ENCODE measurements around the gene FLAD1. TPM values are rescaled to one million over a fixed set of nuclear protein-coding genes. Genes with fewer than 3 reads are reported as not detected.

Gene FLAD1
- total and polyA plus RNA-seq, 11 donors: 19.4 to 50.7 (median 27.4) TPM

DNA sequence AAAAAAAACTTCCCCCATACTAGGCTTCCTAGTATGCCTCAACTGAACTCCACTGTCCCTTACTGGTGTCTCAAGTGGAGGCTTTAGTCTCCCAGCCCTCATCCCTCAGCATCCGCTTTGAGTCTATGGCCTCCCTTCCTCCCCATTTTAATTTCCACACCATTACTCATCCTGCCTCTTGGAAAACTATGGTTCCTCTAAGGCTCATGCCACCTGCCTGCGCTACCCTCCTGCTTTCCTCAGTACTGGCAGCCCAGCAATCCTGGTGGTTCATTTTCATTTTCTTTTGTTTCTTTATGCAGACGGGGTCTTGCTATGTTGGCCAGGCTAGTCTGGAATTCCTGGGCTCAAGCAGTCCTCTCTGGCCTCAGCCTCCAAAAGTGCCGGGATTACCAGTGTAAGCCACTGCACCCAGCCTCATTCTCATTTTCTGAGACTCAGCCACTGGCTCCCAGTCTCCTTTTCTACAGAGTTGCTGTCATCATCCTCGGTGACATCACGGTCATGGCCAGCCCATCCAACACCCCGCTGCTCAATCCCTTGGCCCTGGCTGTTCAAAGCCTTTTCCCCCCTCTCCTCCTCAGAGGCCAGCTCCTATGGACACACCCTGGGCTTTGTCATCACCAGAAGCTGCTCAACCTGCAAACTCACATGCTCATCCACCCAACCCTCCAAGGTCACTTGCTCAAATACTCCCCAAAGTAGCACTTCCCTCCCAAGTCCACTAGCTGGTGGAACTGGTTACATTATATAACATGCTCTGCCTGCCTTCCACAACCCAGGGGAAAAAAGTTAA lies 44.3 kb upstream of the FLAD1 start:
- WGBS, 4 donors: 94 to 96% (median 96%) methylated on average over 7 of the region's 7 CpGs
- Histone ChIP-seq H3K36me3 (no peaks in the 10 kb centered on the region), H3K27ac (peak overlapping the region in 10 of 12 donors; percentile 90 to 100 (median 96)), H3K4me1 (peaks cover 0 to 56% (median 20%) of the 10 kb centered on the region in 12 donors), H3K9me3 (no peaks in the 10 kb centered on the region), H3K4me3 (no peak overlapping the region), H3K27me3 (no peaks in the 10 kb centered on the region)
- peak in 2 of 5 donors; percentile 10 to 16 for DNase-seq
- TF ChIP-seq POLR2A (IDR thresholded peaks at IDR 0.05): no peak
- TF ChIP-seq, protein P1, sequence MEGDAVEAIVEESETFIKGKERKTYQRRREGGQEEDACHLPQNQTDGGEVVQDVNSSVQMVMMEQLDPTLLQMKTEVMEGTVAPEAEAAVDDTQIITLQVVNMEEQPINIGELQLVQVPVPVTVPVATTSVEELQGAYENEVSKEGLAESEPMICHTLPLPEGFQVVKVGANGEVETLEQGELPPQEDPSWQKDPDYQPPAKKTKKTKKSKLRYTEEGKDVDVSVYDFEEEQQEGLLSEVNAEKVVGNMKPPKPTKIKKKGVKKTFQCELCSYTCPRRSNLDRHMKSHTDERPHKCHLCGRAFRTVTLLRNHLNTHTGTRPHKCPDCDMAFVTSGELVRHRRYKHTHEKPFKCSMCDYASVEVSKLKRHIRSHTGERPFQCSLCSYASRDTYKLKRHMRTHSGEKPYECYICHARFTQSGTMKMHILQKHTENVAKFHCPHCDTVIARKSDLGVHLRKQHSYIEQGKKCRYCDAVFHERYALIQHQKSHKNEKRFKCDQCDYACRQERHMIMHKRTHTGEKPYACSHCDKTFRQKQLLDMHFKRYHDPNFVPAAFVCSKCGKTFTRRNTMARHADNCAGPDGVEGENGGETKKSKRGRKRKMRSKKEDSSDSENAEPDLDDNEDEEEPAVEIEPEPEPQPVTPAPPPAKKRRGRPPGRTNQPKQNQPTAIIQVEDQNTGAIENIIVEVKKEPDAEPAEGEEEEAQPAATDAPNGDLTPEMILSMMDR (IDR thresholded peaks at IDR 0.05): no peak
- no peak for ATAC-seq
- intact Hi-C loops (cut with DNase I): loop anchor here in 2 of 10 donors (5.0 to 10.0 kb wide), 4 partner anchors 33 to 382 kb away; partner anchors contain the start of genes CHRNB2 (in 1 of the 2), CKS1B (in 1 of the 2), SHC1 (in 1 of the 2) and UBE2Q1 (in 1 of the 2)

DNA sequence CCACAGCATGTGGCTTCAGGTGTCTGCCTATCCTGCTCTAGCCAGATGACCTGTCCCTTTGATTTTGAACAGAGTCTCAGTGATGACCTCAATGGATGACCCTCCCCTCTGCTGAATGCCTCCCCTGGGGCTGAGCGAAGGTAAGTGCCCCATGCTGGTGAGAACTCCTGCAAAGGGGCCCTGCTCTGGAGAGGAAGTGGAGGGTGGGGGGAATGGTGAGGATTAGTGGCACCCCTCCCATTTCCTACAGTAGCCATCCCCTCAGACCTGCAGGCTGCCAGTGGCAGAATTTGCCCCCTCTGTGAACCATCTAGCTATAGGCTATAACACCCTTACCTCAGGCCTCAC lies 43.0 kb upstream of the FLAD1 start:
- Histone ChIP-seq H3K27me3 (no peaks in the 10 kb centered on the region), H3K9me3 (no peaks in the 10 kb centered on the region), H3K4me3 (no peak overlapping the region), H3K4me1 (peaks cover 0 to 66% (median 26%) of the 10 kb centered on the region in 12 donors), H3K27ac (peak overlapping the region in 2 of 12 donors; percentile 6 to 10), H3K36me3 (peaks cover 0 to 7% (median under 1%) of the 10 kb centered on the region in 9 donors)
- intact Hi-C loops (cut with DNase I): loop anchor here in 1 of 10 donors (2.0 kb wide), 1 partner anchor 29 kb away; no protein-coding TSS in a partner anchor
- WGBS, 4 donors: 80 to 94% (median 85%) methylated on average over 1 of the region's 1 CpG
- TF ChIP-seq, protein P1 (IDR thresholded peaks at IDR 0.05): no peak
- no peak for TF ChIP-seq POLR2A (IDR thresholded peaks at IDR 0.05)
- peak in 2 of 5 donors; percentile 4 to 5 for DNase-seq
- ATAC-seq: no peak

DNA sequence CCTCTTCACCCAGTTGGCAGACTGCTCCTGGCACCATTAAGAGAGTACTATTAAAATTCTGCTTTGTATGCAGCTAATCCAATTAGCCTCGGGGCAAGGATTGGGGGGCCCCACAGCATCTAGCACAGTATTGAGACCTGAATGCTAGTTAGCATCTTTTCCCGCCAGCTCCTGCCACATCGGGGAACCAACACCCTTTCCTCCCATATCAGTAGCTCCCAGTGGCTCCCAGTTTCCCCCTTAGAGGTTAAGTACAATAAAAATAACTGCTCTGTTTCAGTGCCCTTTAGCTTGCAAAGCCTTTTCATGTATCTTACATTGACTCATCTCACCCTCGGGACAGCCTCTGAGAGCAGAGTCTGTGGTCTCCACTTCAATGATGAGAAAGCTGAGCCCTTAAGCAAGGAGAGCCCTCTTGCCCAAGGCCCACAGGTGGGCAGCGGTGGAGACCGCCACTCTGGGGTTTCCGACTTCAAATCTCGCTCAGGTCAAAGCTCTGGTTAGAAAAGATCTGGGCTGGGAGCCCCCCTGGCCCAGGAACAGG lies 42.4 kb upstream of the FLAD1 start:
- DNase-seq (peak in 2 of 5 donors; percentile 8 to 30), ATAC-seq (no peak)
- WGBS, 4 donors: 74 to 86% (median 81%) methylated on average over 8 of the region's 8 CpGs
- Histone ChIP-seq H3K9me3 (no peaks in the 10 kb centered on the region), H3K4me1 (peaks cover 0 to 63% (median 21%) of the 10 kb centered on the region in 12 donors), H3K27ac (peak overlapping the region in 2 of 12 donors; percentile 6 to 77), H3K27me3 (no peaks in the 10 kb centered on the region), H3K36me3 (peaks cover 0 to 11% (median 6%) of the 10 kb centered on the region in 9 donors), H3K4me3 (no peak overlapping the region)
- TF ChIP-seq, protein P1 (IDR thresholded peaks at IDR 0.05): no peak
- TF ChIP-seq POLR2A (IDR thresholded peaks at IDR 0.05): no peak
- intact Hi-C loops (cut with DNase I): loop anchor here in 1 of 10 donors (2.0 kb wide), 1 partner anchor 30 kb away; no protein-coding TSS in a partner anchor

Data from heart left ventricle (tissue), 16 donors.